Activated T-cell treated with anti-CD3 and anti-CD28 coated beads for 24 hours (primary cell): ENCODE data around the gene CD74.
"Not testable (repeated sequence)": the region's sequence is repeated elsewhere in the genome, so short reads cannot be mapped to it uniquely, and the experiment has no call there.

Source experiments
- DNase-seq: peaks from one replicate; pipeline ENCODE4 v3.0.0-alpha.2; 2020; ENCODE audit warnings: low read depth

CD74 gene

DNA sequence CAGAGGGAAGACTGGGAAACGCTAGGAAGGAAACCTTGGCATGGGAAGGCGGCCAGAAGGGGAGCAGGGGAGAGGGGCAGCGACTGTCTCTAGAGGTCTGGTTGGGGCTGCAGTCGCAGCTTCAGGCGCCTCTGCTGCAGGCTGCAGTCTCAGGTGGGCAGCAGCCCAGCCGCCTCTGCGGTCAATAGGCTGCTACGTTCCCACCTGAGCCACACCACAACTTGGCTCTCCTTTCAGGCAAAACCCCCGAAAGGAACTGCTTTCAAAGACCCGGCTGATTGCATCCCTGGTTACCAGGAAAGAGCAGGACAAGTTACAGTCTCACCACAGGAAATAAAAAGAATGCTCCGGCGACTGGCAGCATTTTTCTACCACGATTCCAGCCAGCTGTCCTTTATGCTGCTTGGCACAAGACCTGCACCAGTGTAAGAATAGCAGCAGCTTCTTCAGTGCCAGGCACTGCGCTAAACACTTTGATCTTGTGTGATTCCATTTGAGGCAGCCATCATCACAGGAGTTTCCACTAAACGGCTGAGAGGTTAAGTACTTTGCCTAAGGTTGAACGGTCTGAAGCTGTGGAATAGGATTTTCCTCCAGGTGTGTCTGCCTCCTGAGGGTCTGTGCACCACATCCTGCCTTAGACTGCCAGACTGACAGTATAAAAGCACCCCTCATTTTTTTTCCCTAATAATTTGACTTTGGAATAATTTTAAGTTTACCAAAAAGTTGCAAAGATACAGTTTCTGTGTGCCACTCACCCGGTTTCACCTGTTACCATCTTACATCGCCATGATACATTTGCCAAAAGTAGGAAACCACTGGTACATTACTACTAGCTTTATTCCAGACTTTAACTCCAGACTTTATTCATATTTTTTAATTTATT is 29.3 kb upstream of the CD74 start:
- no peak for DNase-seq

DNA sequence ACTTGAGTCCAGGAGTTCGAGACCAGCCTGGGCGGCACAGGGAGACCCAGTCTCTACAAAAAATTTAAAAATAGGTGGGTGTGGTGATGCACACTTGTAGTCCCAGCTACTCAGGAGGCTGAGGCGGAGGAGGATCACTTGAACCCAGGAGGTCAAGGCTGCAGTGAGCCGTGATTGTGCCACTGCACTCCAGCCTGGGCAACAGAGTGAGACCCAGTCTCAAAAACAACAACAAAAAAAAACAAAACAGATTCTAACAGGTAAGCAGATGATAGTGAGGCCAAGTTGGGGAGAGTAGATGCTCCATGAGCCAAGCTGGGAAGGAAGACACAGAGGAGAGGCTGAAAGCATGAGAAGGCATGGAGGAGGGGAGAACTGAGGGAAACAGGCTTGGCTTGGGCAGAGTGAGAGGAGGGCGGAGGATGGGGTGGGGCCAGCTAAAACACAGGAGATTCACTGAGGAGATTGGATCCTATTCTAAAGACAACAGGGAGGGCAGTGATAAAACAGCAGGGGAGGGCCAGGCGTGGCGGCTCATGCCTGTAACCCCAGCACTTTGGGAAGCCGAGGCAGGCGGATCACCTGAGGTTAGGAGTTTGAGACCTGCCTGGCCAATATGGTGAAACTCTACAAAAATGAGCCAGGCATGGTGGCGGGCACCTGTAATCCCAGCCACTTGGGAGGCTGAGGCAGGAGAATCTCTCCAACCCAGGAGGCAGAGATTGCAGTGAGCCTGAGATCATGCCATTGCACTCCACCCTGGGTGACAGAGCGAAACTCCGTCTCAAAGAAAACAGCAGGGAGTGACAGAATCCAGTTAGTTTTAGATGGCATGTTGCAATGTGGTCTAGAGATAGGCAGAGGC is 28.5 kb upstream of the CD74 start:
- no peak for DNase-seq

DNA sequence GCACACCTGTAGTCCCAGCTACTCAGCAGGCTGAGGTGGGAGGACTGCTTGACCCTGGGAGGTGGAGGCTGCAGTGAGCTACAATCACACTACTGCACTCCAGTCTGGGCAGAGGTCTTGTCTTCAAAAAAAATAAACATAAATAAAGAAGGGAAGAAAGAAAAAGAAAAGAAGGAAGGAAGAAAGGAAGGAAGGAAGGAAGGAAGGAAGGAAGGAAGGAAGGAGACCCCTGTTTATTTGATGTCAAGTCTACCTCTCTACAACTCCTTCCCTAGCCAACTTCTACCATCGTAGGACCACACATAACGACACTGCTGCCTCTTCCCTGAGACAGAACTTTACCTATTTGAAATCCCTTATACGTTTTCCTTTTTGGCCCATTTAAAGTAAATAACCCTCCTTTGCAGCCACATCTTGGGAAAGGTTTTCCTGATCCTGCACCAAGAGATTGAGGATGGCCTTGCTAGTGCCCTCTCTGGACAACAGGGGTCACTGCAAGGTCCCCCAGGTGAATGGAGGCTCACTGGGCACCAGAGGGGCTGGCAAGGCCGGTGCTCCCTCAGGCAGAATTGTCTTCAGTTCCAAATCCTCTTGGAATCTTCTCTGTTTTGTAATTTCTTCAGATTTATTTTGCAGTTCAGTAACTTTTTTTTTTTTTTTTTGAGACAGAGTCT is 26.3 kb upstream of the CD74 start:
- DNase-seq: no peak

DNA sequence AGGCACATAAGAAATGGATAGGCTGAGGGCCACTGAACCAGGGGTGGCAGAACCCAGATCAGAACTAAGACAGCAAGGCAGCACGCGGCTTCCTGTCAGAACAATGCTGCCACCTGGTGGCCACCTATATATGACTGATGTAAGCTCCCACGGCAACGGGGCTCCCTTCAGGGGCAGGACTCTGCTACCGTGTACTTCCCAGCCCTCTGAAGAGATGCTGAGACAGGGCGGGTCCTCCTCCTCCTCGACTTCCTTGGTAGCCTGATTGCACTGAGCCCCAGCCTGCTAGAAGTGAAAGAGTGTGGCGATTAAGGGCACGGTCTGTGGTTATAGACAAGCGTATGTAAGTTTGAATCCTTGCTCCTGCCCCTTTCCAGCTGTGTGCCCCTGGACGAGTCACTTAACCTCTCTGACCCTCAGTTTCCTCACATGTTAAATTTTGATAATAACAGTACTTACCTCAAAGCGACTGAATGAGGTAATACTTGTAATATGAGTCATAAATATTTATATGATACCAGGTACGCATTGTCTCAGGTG is 23.5 kb upstream of the CD74 start:
- peak; percentile 88 for DNase-seq

DNA sequence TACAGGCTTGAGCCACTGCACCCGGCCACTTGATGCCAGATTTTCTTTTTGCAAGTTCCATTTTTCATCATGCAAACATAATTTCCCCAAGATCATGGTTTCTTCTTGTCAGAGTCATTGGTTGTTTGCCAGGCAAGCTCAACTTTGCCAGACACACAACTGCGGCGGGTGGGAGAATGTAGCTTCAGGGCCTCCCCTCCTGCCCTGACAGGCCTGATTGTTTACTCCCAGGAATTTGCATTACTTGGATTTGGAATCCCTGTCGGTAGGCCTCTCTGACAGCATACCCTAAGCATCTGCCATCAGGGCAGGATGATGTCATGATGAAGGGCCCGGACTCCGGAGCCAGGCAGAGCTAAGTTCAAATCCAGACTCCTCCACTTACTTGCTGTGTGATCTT is 21.8 kb upstream of the CD74 start:
- DNase-seq: no peak

DNA sequence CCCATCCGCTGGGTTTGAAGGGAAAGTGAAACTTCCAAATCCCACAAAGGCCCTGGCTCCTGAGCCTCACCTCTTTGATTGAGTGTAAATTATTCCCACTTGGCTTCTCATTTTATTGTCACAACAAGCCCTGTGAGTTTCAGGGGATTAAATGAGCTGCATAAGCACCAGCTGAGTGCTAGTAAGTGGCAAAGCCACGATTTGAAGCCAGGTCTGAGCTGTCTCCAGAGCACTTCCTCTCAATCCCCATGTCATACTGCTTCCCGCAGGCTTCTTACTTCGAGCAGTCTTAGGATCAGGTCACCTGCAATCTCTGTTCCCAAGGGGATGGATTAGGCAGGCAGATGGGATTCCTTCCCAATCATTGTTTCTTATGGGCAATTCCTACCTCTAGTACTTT is 18.9 kb upstream of the CD74 start:
- no peak for DNase-seq

DNA sequence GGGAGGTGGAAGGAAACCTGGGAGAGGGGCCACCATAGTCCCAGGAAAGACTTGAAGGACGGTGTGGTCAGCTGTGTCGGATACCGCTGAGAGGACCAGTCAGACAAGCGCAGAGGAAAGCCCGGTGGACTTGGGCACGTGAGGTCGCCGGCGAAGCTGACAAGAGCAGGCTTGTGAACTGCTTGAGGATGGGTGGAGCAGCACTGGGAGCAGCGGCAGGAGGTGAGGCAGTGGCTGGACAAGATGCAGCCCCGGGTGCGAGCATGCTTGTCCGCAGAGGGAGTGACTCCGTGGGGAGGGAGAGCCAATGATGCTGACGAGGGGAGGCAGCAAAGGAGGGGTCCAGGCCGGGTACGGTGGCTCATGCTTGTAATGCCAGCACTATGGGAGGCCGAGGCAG is 18.3 kb upstream of the CD74 start:
- DNase-seq: no peak

DNA sequence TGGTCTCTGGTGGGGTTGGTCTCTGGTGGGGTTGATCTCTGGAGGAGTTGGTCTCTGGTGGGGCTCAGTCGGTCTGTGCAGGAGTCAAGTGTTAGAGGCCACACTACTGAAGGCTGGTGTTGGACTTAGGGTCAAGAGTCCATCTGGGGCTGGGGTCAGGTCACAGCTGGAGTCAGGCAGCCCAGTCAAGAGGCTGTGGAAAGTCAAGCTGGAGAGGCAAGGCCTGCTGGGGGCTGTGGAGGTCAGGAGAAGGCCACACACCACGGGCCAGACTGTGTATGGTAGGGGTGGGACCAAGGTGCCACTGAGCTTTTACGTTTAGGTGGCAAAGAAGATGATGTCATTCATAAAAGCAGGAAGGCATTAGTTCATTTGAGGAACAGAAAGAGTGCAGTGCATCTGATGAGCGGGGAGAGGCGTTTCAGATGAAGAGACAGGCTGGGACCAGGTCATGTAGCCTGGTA is 16.7 kb upstream of the CD74 start:
- no peak for DNase-seq

DNA sequence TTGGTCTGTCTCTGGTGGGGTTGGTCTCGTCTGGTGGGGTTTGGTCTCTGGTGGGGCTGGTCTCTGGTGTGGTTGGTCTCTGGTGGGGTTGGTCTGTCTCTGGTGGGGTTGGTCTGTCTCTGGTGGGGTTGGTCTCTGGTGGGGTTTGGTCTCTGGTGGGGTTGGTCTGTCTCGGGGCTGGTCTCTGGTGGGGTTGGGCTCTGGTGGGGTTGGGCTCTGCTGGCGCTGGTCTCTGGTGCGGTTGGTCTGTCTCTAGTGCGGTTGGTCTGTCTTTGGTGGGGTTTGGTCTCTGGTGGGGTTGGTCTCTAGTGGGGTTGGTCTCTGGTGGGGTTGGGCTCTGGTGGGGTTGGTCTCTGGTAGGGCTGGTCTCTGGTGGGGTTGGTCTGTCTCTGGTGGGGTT is 16.3 kb upstream of the CD74 start:
- no peak for DNase-seq

DNA sequence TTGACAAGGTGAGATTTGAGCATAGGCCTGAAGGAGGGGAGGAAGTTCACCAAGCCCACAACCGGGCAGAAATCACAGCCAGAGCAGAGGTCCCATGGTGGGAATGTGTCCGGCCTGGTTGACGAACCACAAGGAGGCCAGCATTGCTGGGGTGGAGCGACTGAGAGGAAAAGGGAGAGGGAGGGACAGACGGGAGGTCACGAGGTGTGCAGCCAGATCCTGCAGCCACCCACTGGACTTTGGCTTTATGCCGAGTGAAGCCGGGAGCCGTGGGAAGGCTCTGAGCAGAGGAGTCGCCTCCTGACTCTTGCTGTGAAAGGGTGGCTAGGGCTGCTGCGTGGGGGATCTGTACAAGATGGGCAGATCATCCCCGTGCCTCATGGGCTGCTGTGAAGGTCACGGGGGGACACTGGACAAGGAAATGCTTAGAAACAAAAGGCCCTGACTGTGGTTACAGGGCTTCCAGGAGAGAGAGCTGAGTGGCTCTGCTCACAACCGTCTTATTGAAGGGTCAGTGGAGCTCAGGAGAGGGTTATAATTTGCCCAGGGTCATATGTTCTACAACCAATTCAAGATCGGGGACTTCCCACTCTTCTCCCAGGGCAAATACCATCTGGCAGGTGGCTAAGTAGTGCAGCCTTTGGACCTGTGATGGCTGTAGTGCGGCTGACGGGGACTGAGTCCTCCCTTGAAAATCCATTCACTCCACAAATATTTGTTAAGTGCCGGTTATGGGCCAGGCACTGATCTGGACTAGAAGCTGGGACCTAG is 15.6 kb upstream of the CD74 start:
- no peak for DNase-seq

DNA sequence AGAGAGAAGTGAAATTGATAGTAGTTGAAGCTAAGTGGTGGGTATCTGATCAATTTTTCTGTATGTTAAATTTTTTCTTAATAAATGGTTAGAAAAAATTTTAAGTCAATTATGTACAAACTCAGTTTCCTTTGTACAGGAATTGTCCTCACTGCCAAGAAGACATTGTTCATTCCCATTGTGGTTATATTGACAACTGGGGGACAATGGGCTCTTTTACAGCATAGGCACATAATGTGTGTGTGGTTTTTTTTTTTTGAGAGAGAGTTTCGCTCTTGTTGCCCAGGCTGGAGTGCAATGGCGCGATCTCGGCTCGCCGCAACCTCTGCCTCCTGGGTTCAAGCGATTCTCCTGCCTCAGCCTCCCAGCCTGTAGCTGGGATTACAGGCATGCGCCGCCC is 13.5 kb upstream of the CD74 start:
- not testable (repeated sequence) for DNase-seq

DNA sequence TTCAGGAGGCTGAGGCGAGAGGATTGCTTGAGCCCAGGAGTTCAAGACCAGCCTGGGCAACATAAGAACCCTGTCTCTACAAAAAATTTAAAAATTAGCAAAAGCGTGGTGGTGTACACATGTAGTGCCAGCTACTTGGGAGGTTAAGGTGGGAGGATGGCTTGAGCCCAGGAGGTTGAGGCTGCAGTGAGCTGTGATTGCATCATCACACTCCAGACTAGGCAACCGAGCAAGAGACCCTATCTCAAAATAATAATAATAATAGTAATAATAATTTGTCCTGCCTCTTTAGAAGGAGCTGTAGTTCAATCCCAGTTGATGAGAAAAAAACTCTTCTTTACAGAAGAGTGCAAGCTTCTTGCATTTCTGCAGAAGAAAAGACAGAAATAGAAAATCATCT is 10.0 kb upstream of the CD74 start:
- no peak for DNase-seq

DNA sequence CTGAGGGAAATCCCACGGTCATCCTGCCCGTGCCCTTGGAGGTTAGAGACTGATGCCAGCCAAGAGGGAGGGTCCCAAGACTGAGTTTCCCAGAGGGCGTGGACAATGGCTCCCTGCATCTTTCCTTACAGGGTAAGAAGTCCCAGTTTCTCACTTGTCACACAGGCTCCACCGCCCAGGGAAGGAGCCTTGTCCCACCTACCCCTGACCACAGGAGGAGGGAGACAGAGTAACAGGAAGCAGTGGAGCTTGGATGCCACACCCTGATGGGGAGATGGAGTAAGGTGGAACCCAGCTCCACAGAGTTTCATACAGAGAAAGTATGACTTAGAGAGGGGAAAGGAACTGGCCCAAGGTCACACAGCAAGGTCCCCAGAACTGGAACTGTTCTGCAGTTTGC is 9.4 kb upstream of the CD74 start:
- no peak for DNase-seq

DNA sequence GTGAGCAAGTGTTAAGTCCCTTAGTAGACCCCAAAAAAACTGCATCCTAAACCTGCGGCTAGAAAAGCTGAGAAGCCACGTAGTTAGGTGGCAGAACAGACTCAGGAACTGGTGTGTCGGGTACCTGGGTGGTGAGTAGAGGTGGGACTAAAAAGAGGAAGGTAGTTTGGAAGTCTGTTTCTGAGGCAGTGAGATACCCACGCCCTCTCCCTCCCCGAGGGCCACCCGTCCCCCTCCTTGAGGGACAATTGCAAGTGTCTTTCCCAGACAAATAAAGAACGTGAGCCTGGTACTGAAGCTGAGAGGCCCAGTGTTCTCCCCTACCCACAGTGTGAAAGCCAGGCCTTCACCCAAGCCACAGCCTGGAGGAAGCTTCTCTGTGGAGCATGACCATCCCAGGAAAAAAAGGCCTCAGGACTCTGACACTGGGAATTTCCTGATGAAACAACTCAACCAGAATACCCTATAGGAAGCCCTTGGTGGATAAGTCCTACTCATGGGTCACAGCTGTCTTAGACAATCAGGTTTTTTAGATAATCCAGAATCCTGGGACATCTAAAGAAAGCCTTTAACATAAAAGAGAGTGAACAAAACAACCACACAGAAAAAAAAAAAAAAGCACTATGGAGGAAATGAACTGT is 7.0 kb upstream of the CD74 start:
- DNase-seq: no peak

DNA sequence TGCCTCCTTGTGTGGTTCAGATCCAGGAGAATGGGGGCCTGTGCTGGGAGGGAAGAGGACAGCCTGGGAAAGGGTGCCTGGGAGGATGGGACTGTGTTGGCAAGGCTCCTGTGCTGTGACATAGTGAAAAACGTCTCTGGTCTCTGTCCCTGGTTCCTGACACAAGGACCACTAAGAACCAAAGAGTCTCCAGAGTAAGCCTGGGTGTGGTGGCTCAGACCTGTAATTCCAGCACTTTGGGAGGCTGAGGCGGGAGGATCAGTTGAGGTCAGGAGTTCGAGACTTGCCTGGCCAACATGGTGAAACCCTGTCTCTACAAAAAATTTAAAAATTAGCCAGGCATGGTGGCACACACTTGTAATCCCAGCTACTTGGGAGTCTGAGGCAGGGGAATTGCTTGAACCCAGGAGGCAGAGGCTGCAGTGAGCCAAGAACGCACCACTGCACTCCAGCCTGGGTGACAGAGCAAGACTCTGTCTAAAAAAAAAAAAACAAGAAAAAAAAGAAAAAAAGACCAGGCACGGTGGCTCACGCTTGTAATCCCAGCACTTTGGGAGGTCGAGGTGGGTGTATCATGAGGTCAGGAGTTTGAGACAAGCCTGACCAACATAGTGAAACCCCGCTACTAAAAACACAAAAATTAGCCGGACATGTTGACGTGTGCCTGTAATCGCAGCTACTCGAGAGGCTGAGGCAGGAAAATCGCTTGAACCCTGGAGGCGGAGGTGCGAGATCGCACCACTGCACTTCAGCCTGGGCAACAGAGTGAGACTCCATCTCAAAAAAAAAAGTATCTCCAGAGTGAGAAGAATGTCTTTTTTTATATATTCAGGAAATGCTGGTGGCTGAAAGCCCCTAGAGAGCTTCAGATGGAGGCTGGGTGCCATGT is 1.4 kb upstream of the CD74 start:
- DNase-seq: not testable (repeated sequence)

DNA sequence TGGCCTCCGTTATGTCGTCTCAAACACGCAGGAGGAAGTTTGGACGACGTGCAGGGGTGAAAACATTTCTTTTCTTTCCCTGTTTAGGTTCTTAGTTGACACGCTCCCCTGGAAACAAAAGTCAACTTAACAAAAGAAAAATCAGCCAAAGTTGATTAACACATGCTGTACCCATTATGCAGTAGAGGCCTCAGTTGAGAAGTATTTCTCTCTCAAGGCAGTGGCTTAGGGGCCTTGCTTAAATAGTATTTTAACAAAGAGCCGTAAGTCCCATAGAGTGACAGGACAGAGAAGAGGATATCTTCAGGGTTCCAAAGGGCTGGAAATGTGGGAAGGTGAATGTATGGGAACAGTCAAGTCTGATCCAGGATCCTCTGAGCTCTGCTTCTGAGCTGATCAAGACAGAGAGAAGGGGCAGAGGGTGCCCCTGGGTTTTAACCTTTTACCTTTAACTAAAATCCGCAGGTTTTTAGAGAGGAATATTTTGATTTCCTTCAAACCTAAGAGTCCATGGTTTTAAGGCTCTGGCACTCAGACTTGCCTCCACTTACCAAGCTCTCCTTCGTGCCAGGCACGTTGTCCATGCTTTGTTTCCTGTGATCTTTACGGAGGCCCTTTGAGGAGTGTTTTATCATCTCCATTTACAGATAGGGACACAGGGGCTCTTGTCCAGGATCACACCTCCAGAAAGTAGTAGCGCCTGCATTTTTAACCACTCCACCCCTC is 629 bp upstream of the CD74 start:
- no peak for DNase-seq

DNA sequence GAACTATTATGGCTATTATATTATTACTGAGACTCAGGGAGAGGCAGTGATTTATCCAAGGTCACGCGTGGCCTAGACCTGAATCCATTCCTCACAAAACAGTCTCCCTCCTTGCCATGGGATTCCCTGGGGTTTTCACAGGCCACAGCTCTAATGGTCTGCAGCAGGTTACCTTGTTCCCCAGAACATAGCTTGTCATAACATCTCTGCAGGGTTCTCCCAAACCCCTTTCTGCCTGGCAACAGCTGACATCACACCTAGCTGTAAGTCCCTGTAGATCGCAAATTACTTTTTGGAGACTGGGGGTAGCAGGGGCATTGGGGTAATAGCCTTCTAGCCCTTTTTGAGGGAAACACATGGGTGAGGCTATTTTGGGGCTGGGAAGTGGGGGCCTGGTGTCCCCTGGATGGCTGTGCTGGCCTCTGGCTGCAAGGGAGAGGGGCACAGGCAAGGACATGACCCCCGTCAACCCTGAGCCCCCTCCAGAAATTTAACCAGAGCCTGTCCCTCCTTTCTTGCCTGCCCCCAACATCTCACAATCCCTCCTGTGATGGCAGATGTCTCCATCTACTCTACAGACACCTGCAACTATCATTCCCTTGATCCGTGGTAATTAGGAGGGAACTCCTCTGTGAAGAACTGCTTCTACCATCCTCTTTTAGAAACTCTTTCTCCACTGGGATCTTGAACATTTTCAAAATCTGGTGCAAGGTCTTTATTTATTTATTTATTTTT is 1.3 kb downstream of the CD74 start:
- peak; percentile 46 for DNase-seq

DNA sequence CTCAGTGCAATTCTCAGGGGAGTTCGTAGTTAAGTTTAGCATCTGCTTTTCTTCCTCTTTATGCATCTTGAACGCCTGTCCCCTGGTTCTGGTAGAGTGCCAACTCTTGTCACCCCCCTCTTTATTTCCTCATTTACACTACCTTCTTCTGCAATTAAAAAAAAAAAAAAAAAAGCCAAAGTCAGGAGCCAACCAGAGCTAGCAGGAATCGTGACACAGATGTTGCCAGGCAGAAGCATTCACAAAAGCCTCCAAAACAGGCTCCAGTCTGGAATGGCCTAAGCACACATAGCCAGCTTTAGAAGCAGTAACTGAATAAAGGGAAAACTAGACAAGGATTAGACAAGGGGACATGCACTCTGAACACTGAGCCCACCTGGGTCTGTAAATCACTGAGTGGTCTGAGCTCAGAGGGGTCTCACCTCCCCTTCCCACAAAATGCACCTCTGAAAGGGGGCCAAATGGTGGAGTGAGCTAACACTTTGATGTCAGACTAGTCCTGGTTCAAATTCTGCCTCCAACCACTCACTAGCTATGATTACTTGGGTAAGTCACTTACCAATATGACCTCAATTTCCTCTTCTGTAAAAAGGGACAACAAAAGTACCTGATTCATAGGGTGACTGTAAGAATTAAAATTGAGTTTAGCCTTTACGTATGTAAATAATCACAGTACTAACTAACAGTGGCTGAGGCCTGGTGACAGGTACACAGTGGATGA is 2.0 kb downstream of the CD74 start:
- DNase-seq: peak; percentile 25
